Amniotic stem cell (primary cell): ENCODE results near the gene SCN8A.

Source experiments
- DNase-seq: peaks from one replicate; lab custom pipeline; 2025; lab: John Stamatoyannopoulos, UW

Gene SCN8A

GRCh38 chr12:51852404-51853137, 261.5 kb downstream of the SCN8A start:
- DNase-seq = no peak

GRCh38 chr12:51855586-51856428, 264.8 kb downstream of the SCN8A start:
- no peak for DNase-seq

- DNase-seq = no peak
Measured at GRCh38 chr12:51860986-51861385, 270.0 kb downstream of the SCN8A start.
